ENCODE data around the gene CEBPZOS.

CEBPZOS gene

GRCh38 chr2:37196320-37197195 lies at the start of gene CEBPZOS:
Gene CEBPZOS, plus strand, starts transcription at chr2:37196496. Its CDS starts 3,209 bp downstream, at chr2:37199705.
- peak; percentile 43 for DNase-seq

GRCh38 chr2:37148325-37148724 lies 48.0 kb upstream of the CEBPZOS start:
- DNase-seq = no peak

GRCh38 chr2:37149626-37150322 lies 46.5 kb upstream of the CEBPZOS start:
- DNase-seq = no peak

GRCh38 chr2:37153224-37153623 lies 43.1 kb upstream of the CEBPZOS start:
- no peak for DNase-seq

- no peak for DNase-seq
These were observed 41.5 kb upstream of the CEBPZOS start for GRCh38 chr2:37154785-37155184.

- DNase-seq = no peak
These were observed 40.0 kb upstream of the CEBPZOS start for GRCh38 chr2:37156071-37156856.

GRCh38 chr2:37156857-37157714 lies 39.2 kb upstream of the CEBPZOS start, which contains the start of gene EIF2AK2:
Gene EIF2AK2, minus strand, starts transcription at chr2:37156980. Its CDS starts 9,174 bp downstream, at chr2:37147806.
- DNase-seq = peak; percentile 68

GRCh38 chr2:37164757-37165156 lies 31.5 kb upstream of the CEBPZOS start:
- DNase-seq = no peak

- no peak for DNase-seq
These were observed 28.6 kb upstream of the CEBPZOS start for GRCh38 chr2:37167636-37168180.

GRCh38 chr2:37168217-37168981 lies 27.9 kb upstream of the CEBPZOS start:
- peak; percentile 30 for DNase-seq

- DNase-seq = no peak
These were observed 24.7 kb upstream of the CEBPZOS start for GRCh38 chr2:37171624-37171950.

- DNase-seq = no peak
These were observed 22.6 kb upstream of the CEBPZOS start for GRCh38 chr2:37173741-37174140.

- no peak for DNase-seq
These were observed 16.2 kb upstream of the CEBPZOS start for GRCh38 chr2:37180006-37180639.

- no peak for DNase-seq
These were observed 15.7 kb upstream of the CEBPZOS start for GRCh38 chr2:37180640-37181039.

GRCh38 chr2:37181726-37182684 lies 14.3 kb upstream of the CEBPZOS start:
- no peak for DNase-seq

- DNase-seq = no peak
These were observed 7.7 kb upstream of the CEBPZOS start, which contains the start of gene SULT6B1 for GRCh38 chr2:37188570-37188969. Gene SULT6B1, minus strand, starts transcription at chr2:37188670. Its CDS starts 30 bp downstream, at chr2:37188640.

- DNase-seq = peak; percentile 56
These were observed 6.7 kb upstream of the CEBPZOS start for GRCh38 chr2:37189452-37190153.

- DNase-seq = peak; percentile 88
These were observed 6.0 kb upstream of the CEBPZOS start for GRCh38 chr2:37190290-37190689.

- DNase-seq = peak; percentile 36
These were observed 5.0 kb upstream of the CEBPZOS start for GRCh38 chr2:37191253-37191652.

Data from GF-D8 (cell line).